COLO829 (cell line): ENCODE results near the gene TRIM27.
"Not testable (repeated sequence)": the region's sequence is repeated elsewhere in the genome, so short reads cannot be mapped to it uniquely, and the experiment has no call there.

Experiments
- DNase-seq: peaks from one replicate; pipeline ENCODE4 v3.0.0; 2012; ENCODE audit warnings: low spot score

TRIM27 gene

GRCh38 chr6:28923318-28924102, at the start of gene TRIM27:
Gene TRIM27, minus strand, starts transcription at chr6:28923985. Its CDS starts 353 bp downstream, at chr6:28923632.
- DNase-seq = peak; percentile 91

- not testable (repeated sequence) for DNase-seq
Observed at GRCh38 chr6:28970056-28970455, 46.3 kb upstream of the TRIM27 start.

GRCh38 chr6:28969129-28969528, 45.3 kb upstream of the TRIM27 start:
- no peak for DNase-seq

- DNase-seq = no peak
Observed at GRCh38 chr6:28968476-28968875, 44.7 kb upstream of the TRIM27 start.

GRCh38 chr6:28965706-28966105, 41.9 kb upstream of the TRIM27 start:
- no peak for DNase-seq

- no peak for DNase-seq
Observed at GRCh38 chr6:28960846-28961500, 37.2 kb upstream of the TRIM27 start.

- DNase-seq = not testable (repeated sequence)
Observed at GRCh38 chr6:28958561-28959243, 34.9 kb upstream of the TRIM27 start.

- DNase-seq = not testable (repeated sequence)
Observed at GRCh38 chr6:28957795-28958314, 34.1 kb upstream of the TRIM27 start.

GRCh38 chr6:28956331-28956730, 32.5 kb upstream of the TRIM27 start:
- no peak for DNase-seq

GRCh38 chr6:28953585-28954258, 29.9 kb upstream of the TRIM27 start:
- no peak for DNase-seq

- DNase-seq = peak; percentile 88
Observed at GRCh38 chr6:28953039-28953584, 29.3 kb upstream of the TRIM27 start.

GRCh38 chr6:28949656-28950195, 25.9 kb upstream of the TRIM27 start:
- not testable (repeated sequence) for DNase-seq

- no peak for DNase-seq
Observed at GRCh38 chr6:28948782-28949486, 25.1 kb upstream of the TRIM27 start.

- no peak for DNase-seq
Observed at GRCh38 chr6:28947831-28948270, 24.1 kb upstream of the TRIM27 start.

GRCh38 chr6:28947067-28947765, 23.4 kb upstream of the TRIM27 start:
- no peak for DNase-seq

GRCh38 chr6:28945349-28945748, 21.6 kb upstream of the TRIM27 start:
- no peak for DNase-seq

GRCh38 chr6:28944412-28944865, 20.7 kb upstream of the TRIM27 start:
- DNase-seq = no peak

- no peak for DNase-seq
Observed at GRCh38 chr6:28943557-28944411, 20.0 kb upstream of the TRIM27 start.

- DNase-seq = no peak
Observed at GRCh38 chr6:28943223-28943556, 19.4 kb upstream of the TRIM27 start.
